Fibroblast of lung (primary cell): ENCODE results near the gene LTV1. TPM values are rescaled to one million over a fixed set of nuclear protein-coding genes. Genes with fewer than 3 reads are reported as not detected.

Experiments used
- DNase-seq, 2 donors: peaks; one replicate each; pipeline versions ENCODE4 v3.0.0 to v3.0.0-alpha.2; 2010; ENCODE audit warnings: low read depth in 2 of 2
- H2AFZ ChIP-seq: 2 replicates; pipeline ENCODE4 v1.5.1; 2012; ENCODE audit warnings: low read length, control low read depth, inconsistent platforms
- H3K27ac ChIP-seq: 2 replicates; pipeline ENCODE4 v1.5.1; 2011; ENCODE audit warnings: low read length, control low read depth; ENCODE audit not compliant: insufficient read depth
- H3K27me3 ChIP-seq: 2 replicates; pipeline ENCODE4 v1.5.1; 2011; ENCODE audit warnings: mild to moderate bottlenecking, low read length; ENCODE audit not compliant: control insufficient read depth, insufficient read depth
- H3K36me3 ChIP-seq: 2 replicates; pipeline ENCODE4 v1.5.1; 2011; ENCODE audit warnings: low read length; ENCODE audit not compliant: control insufficient read depth, insufficient read depth
- H3K4me1 ChIP-seq: 2 replicates; pipeline ENCODE4 v1.5.1; 2011; ENCODE audit warnings: low read length; ENCODE audit not compliant: control insufficient read depth, insufficient read depth; ENCODE audit errors: extremely low read depth
- H3K4me2 ChIP-seq: 2 replicates; pipeline ENCODE4 v1.5.1; 2011; ENCODE audit warnings: low read length, control low read depth; ENCODE audit not compliant: insufficient read depth; ENCODE audit errors: extremely low read depth
- H3K4me3 ChIP-seq, 4 experiments: fragments of 200-600 bp in 1 of 4; sonication (generic) in 1 of 4; replicated peaks in 1 of 4; 2 replicates each; pipeline ENCODE4 v1.5.1; 2011 to 2016; ENCODE audit warnings: low read length in 4 of 4, low read depth in 3 of 4, mild to moderate bottlenecking in 3 of 4, control low read depth in 2 of 4, inconsistent platforms in 1 of 4, mixed read lengths in 1 of 4; ENCODE audit not compliant: insufficient read depth in 1 of 4; ENCODE audit errors: control extremely low read depth in 1 of 4
- H3K79me2 ChIP-seq: 2 replicates; pipeline ENCODE4 v1.5.1; 2012; ENCODE audit warnings: mild to moderate bottlenecking, low read length, inconsistent platforms; ENCODE audit not compliant: control insufficient read depth, insufficient read depth
- H3K9ac ChIP-seq: 2 replicates; pipeline ENCODE4 v1.5.1; 2011; ENCODE audit warnings: mild to moderate bottlenecking, low read length, control low read depth; ENCODE audit not compliant: insufficient read depth
- H3K9me3 ChIP-seq: 2 replicates; pipeline ENCODE4 v1.5.1; 2012; ENCODE audit warnings: low read depth, low read length; ENCODE audit not compliant: control insufficient read depth, insufficient read depth
- H4K20me1 ChIP-seq: 2 replicates; pipeline ENCODE4 v1.5.1; 2011; ENCODE audit warnings: low read length; ENCODE audit not compliant: control insufficient read depth, insufficient read depth; ENCODE audit errors: extremely low read depth
- EZH2 ChIP-seq: IDR thresholded peaks from 2 replicates; pipeline ENCODE4 v1.5.1; 2012; ENCODE audit warnings: low read length, control low read depth, mild to moderate bottlenecking; ENCODE audit errors: missing control alignments
- polyA plus RNA-seq, 2 donors: library from polyadenylated mRNA; depleted of rRNA in 1 of 2; stranded (reverse) in 1 of 2; unstranded in 1 of 2; fragments of >200 nt; gene quantifications; 2 replicates each; pipeline ENCODE4 v1.2.1, GENCODE V29; 2011 to 2012; ENCODE audit warnings: missing spikeins in 1 of 2
- total RNA-seq: library from RNA; depleted of rRNA; stranded (reverse); fragments of >200 nt; gene quantifications from 2 replicates; pipeline ENCODE4 v1.2.1, GENCODE V29; 2014
- TF ChIP-seq, protein P1 (sequence below), 2 donors: IDR thresholded peaks in 1 of 2; conservative IDR thresholded peaks in 1 of 2; 1 replicate in 1 of 2; 2 replicates in 1 of 2; pipeline ENCODE4 v1.5.1; 2011 to 2012; ENCODE audit warnings: low read length in 2 of 2, control low read depth in 1 of 2, inconsistent platforms in 1 of 2, low read depth in 1 of 2, mild to moderate bottlenecking in 1 of 2

The LTV1 gene
- total and polyA plus RNA-seq, 2 donors (not counting 1 experiment from before 2014, with no cell fraction given): 18.2 to 30.2 TPM

- Histone ChIP-seq H3K27ac (no peak overlapping the region), H3K79me2 (no peaks in the 10 kb centered on the region), H3K36me3 (no peaks in the 10 kb centered on the region), H2AFZ (no peak overlapping the region), H4K20me1 (no peaks in the 10 kb centered on the region), H3K9me3 (no peaks in the 10 kb centered on the region), H3K4me2 (no peak overlapping the region), H3K9ac (no peak overlapping the region), H3K4me1 (no peaks in the 10 kb centered on the region), H3K4me3 (no peak overlapping the region), H3K27me3 (no peaks in the 10 kb centered on the region)
- TF ChIP-seq EZH2: no peak
- TF ChIP-seq, protein P1, sequence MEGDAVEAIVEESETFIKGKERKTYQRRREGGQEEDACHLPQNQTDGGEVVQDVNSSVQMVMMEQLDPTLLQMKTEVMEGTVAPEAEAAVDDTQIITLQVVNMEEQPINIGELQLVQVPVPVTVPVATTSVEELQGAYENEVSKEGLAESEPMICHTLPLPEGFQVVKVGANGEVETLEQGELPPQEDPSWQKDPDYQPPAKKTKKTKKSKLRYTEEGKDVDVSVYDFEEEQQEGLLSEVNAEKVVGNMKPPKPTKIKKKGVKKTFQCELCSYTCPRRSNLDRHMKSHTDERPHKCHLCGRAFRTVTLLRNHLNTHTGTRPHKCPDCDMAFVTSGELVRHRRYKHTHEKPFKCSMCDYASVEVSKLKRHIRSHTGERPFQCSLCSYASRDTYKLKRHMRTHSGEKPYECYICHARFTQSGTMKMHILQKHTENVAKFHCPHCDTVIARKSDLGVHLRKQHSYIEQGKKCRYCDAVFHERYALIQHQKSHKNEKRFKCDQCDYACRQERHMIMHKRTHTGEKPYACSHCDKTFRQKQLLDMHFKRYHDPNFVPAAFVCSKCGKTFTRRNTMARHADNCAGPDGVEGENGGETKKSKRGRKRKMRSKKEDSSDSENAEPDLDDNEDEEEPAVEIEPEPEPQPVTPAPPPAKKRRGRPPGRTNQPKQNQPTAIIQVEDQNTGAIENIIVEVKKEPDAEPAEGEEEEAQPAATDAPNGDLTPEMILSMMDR (conservative IDR thresholded peaks at IDR 0.05 in 1 of 2, IDR thresholded peaks at IDR 0.05 in 1 of 2; ENCODE audit: low read depth in 1 of 2, low read length in 2 of 2): no peak
- DNase-seq: peak in 1 of 2 donors; percentile 20
Measured at GRCh38 chr6:143884216-143884900, 41.2 kb downstream of the LTV1 start.

DNA sequence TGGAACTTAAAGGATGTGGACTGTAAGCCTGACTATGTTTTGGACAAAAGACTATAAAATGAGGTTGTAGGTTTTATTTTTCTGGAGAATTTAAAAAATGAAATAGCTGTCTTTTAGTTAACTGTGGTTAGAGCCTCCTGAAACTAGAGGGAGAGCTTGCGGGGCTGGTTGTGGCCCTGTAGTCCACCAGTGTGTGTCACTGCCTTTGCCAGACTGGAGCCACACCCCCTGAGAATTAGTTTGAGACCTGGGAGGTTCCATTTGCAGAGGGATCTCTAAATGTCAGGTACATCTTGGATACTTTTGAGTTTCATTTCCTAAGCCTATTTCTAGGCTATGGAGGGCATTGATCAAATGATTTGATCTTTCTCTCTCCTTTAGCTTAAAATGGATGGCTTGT lies 42.0 kb downstream of the LTV1 start:
- Histone ChIP-seq H3K27me3 (no peaks in the 10 kb centered on the region), H3K4me1 (no peaks in the 10 kb centered on the region), H3K4me3 (no peak overlapping the region), H3K9me3 (no peaks in the 10 kb centered on the region), H2AFZ (no peak overlapping the region), H3K27ac (no peak overlapping the region), H3K9ac (no peak overlapping the region), H3K36me3 (no peaks in the 10 kb centered on the region), H3K79me2 (no peaks in the 10 kb centered on the region), H4K20me1 (no peaks in the 10 kb centered on the region), H3K4me2 (no peak overlapping the region)
- no peak for DNase-seq
- TF ChIP-seq EZH2: no peak

DNA sequence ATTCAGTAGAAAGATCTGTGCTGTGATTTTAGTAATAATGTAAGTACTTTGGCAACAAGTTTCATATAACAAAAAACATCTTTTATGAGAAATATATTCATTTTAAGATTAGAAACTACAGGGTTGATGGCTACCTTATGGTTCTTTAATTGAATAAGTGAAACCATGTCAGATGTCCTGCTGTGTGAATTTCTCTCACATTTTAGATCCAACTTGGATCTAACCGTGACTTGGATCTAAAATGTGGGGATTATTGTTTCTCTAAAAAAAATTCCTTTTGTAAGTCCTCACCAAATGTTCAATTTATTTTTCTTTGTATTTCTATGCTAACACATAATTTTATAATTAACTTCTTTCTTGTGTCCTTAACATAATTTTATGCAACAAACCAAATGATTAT lies 51.5 kb downstream of the LTV1 start:
- Histone ChIP-seq H3K4me2 (no peak overlapping the region), H2AFZ (no peak overlapping the region), H3K27ac (no peak overlapping the region), H3K79me2 (no peaks in the 10 kb centered on the region), H3K4me1 (no peaks in the 10 kb centered on the region), H3K9ac (no peak overlapping the region), H3K36me3 (no peaks in the 10 kb centered on the region), H3K27me3 (no peaks in the 10 kb centered on the region), H3K9me3 (no peaks in the 10 kb centered on the region), H3K4me3 (no peak overlapping the region), H4K20me1 (no peaks in the 10 kb centered on the region)
- TF ChIP-seq, protein P1 (conservative IDR thresholded peaks at IDR 0.05 in 1 of 2, IDR thresholded peaks at IDR 0.05 in 1 of 2; ENCODE audit: low read depth in 1 of 2, low read length in 2 of 2): no peak
- no peak for TF ChIP-seq EZH2
- DNase-seq: no peak
